GM12801 (cell line): ENCODE data around the gene LIF.

ENCODE experiments used
- TF ChIP-seq, protein P1 (sequence below): IDR thresholded peaks from one replicate; pipeline ENCODE4 v1.5.1; 2011; ENCODE audit warnings: control low read depth; ENCODE audit not compliant: insufficient read length; ENCODE audit errors: extremely low read depth

LIF gene

GRCh38 chr22:30239488-30240405 lies 6.8 kb downstream of the LIF start:
- TF ChIP-seq, protein P1, sequence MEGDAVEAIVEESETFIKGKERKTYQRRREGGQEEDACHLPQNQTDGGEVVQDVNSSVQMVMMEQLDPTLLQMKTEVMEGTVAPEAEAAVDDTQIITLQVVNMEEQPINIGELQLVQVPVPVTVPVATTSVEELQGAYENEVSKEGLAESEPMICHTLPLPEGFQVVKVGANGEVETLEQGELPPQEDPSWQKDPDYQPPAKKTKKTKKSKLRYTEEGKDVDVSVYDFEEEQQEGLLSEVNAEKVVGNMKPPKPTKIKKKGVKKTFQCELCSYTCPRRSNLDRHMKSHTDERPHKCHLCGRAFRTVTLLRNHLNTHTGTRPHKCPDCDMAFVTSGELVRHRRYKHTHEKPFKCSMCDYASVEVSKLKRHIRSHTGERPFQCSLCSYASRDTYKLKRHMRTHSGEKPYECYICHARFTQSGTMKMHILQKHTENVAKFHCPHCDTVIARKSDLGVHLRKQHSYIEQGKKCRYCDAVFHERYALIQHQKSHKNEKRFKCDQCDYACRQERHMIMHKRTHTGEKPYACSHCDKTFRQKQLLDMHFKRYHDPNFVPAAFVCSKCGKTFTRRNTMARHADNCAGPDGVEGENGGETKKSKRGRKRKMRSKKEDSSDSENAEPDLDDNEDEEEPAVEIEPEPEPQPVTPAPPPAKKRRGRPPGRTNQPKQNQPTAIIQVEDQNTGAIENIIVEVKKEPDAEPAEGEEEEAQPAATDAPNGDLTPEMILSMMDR = no peak

GRCh38 chr22:30238661-30239487 lies 7.7 kb downstream of the LIF start:
- TF ChIP-seq, protein P1 = no peak

GRCh38 chr22:30238136-30238535 lies 8.4 kb downstream of the LIF start:
- TF ChIP-seq, protein P1 = no peak

GRCh38 chr22:30236875-30237274 lies 9.7 kb downstream of the LIF start:
- TF ChIP-seq, protein P1 = no peak

- TF ChIP-seq, protein P1 = no peak
Measured at GRCh38 chr22:30235687-30236170, 10.8 kb downstream of the LIF start.

GRCh38 chr22:30234786-30235470 lies 11.6 kb downstream of the LIF start:
- TF ChIP-seq, protein P1 = no peak

- TF ChIP-seq, protein P1 = no peak
Measured at GRCh38 chr22:30233582-30233981, 13.0 kb downstream of the LIF start.
